CD4-positive, alpha-beta T cell (primary cell): ENCODE data around the gene ZBBX. TPM values are rescaled to one million over a fixed set of nuclear protein-coding genes. Genes with fewer than 3 reads are reported as not detected.
A peak's percentile ranks its signal among the peaks of the same experiment; 100 is the strongest.

Experiments
- ATAC-seq: fragments of 200-7000 bp; cut with Tn5 transposase; one replicate; pipeline ENCODE4 v1.10.0; 2022; ENCODE audit warnings: mild to moderate bottlenecking; ENCODE audit not compliant: poor library complexity
- CTCF ChIA-PET: fragments of 350-600 bp; sonication (Branson Sonifier 250); formaldehyde crosslinking; loops from one replicate; lab custom pipeline; 2021; ENCODE audit warnings: antibody characterized with exemption, inconsistent platforms; lab: Charles Lee
- POLR2A ChIA-PET: fragments of 350-600 bp; sonication (Branson Sonifier 250); formaldehyde crosslinking; loops from one replicate; lab custom pipeline; 2021; ENCODE audit warnings: antibody characterized with exemption, inconsistent platforms; lab: Charles Lee
- DNase-seq, 14 experiments: peaks; one replicate each; pipeline ENCODE4 v3.0.0-alpha.2; 2013 to 2020; ENCODE audit warnings: mixed read lengths in 2 of 14
- H3K27ac ChIP-seq, 2 donors: one replicate each; pipeline versions ENCODE4 v1.5.1 to v1.7.0; 2013; ENCODE audit warnings: low read length in 2 of 2, low read depth in 1 of 2, mild to moderate bottlenecking in 1 of 2
- H3K27me3 ChIP-seq, 2 experiments: 1 replicate in 1 of 2; 2 replicates in 1 of 2; pipeline versions ENCODE4 v1.6.1 to v1.7.0; 2013; ENCODE audit warnings: low read length in 2 of 2, control low read depth in 1 of 2, mild to moderate bottlenecking in 1 of 2, moderate library complexity in 1 of 2; ENCODE audit not compliant: insufficient read depth in 2 of 2, control insufficient read depth in 1 of 2
- H3K36me3 ChIP-seq: one replicate; pipeline ENCODE4 v1.6.1; 2013; ENCODE audit warnings: low read length, control low read depth; ENCODE audit not compliant: insufficient read depth
- H3K4me1 ChIP-seq: one replicate; pipeline ENCODE4 v1.6.1; 2013; ENCODE audit warnings: low read length, control low read depth; ENCODE audit not compliant: insufficient read depth
- H3K4me3 ChIP-seq: one replicate; pipeline ENCODE4 v1.5.1; 2013; ENCODE audit warnings: mild to moderate bottlenecking, low read length, moderate library complexity
- H3K9me3 ChIP-seq, 2 experiments: 1 replicate in 1 of 2; 2 replicates in 1 of 2; pipeline versions ENCODE4 v1.6.1 to v1.7.0; 2013; ENCODE audit warnings: low read length in 2 of 2, mild to moderate bottlenecking in 2 of 2, control low read depth in 1 of 2, moderate library complexity in 1 of 2; ENCODE audit not compliant: control insufficient read depth in 1 of 2, insufficient read depth in 1 of 2
- H3K27ac Mint-ChIP-seq: one replicate; pipeline ENCODE4 v1.8.0; 2020; ENCODE audit warnings: mixed read lengths
- H3K27me3 Mint-ChIP-seq: one replicate; pipeline ENCODE4 v1.8.0; 2021; ENCODE audit warnings: mixed read lengths
- H3K36me3 Mint-ChIP-seq: one replicate; pipeline ENCODE4 v1.8.0; 2021; ENCODE audit warnings: low read depth, mixed read lengths
- H3K4me1 Mint-ChIP-seq: one replicate; pipeline ENCODE4 v1.8.0; 2021; ENCODE audit warnings: low read depth, mixed read lengths
- H3K4me3 Mint-ChIP-seq: one replicate; pipeline ENCODE4 v1.8.0; 2020; ENCODE audit warnings: mild to moderate bottlenecking, mixed read lengths
- H3K9me3 Mint-ChIP-seq: one replicate; pipeline ENCODE4 v1.8.0; 2020; ENCODE audit warnings: mixed read lengths
- intact Hi-C, 2 experiments: fragments of 100-400 bp; cut with DNase I in 1 of 2; cut with micrococcal nuclease in 1 of 2; formaldehyde crosslinking; loops; one replicate each; pipeline versions ENCODE4 v1.15.1 to v1.9.0; 2023 to 2025; cut with DNase I, micrococcal nuclease
- total RNA-seq, 174 experiments: library from RNA in 2 of 174; stranded (reverse) in 2 of 174; gene quantifications; one replicate each; pipeline ENCODE4 v1.2.3 and lab custom pipeline; 2021 to 2026
- TF ChIP-seq, protein P1 (sequence below): fragments of 200-600 bp; IDR thresholded peaks from one replicate; pipeline ENCODE4 v1.8.0; 2022; ENCODE audit warnings: antibody characterized with exemption, mild to moderate bottlenecking

The ZBBX gene
- total RNA-seq, 2 experiments from 2014 or later, result not detected

GRCh38 chr3:167406876-167407492 lies 26.9 kb upstream of the ZBBX start:
- DNase-seq (peak in 2 of 14 experiments; percentile 16 to 20), ATAC-seq (no peak)
- no peaks in the 10 kb centered on the region for H3K9me3 ChIP-seq
- H3K4me1 Mint-ChIP-seq, result no peaks in the 10 kb centered on the region
- no peaks in the 10 kb centered on the region for H3K36me3 ChIP-seq
- no peaks in the 10 kb centered on the region for H3K4me1 ChIP-seq
- no peaks in the 10 kb centered on the region for H3K27me3 ChIP-seq
- TF ChIP-seq, protein P1, sequence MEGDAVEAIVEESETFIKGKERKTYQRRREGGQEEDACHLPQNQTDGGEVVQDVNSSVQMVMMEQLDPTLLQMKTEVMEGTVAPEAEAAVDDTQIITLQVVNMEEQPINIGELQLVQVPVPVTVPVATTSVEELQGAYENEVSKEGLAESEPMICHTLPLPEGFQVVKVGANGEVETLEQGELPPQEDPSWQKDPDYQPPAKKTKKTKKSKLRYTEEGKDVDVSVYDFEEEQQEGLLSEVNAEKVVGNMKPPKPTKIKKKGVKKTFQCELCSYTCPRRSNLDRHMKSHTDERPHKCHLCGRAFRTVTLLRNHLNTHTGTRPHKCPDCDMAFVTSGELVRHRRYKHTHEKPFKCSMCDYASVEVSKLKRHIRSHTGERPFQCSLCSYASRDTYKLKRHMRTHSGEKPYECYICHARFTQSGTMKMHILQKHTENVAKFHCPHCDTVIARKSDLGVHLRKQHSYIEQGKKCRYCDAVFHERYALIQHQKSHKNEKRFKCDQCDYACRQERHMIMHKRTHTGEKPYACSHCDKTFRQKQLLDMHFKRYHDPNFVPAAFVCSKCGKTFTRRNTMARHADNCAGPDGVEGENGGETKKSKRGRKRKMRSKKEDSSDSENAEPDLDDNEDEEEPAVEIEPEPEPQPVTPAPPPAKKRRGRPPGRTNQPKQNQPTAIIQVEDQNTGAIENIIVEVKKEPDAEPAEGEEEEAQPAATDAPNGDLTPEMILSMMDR, result no peak
- no peaks in the 10 kb centered on the region for H3K9me3 Mint-ChIP-seq
- H3K36me3 Mint-ChIP-seq, result no peaks in the 10 kb centered on the region
- H3K27ac ChIP-seq, result no peak overlapping the region
- no peak overlapping the region for H3K4me3 ChIP-seq
- ChIA-PET CTCF (no interaction called here), POLR2A (no interaction called here)
- H3K4me3 Mint-ChIP-seq, result no peak overlapping the region
- intact Hi-C loops, result no loop called here
- no peak overlapping the region for H3K27ac Mint-ChIP-seq
- H3K27me3 Mint-ChIP-seq, result no peaks in the 10 kb centered on the region

DNA sequence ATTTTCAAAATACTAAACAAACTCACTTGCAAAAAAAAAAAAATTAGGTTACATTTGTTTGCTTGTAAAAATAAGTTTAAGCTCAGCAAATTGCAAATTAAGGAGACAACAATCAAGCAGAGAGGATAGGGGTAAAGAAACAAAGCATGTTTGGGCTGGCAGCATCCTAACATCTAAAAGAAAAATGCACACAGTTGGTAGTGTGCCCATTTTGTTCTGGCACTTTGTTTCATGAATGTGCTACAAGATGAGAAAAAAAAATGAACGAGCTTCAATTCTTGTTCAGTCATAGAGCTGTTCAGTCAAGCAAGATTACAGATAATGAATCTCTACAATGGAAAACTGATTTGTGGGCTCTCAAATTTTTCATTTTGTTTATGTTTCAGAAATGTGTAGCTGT lies 17.7 kb upstream of the ZBBX start:
- ChIA-PET CTCF (no interaction called here), POLR2A (no interaction called here)
- DNase-seq (no peak), ATAC-seq (no peak)
- intact Hi-C loops, result no loop called here
- H3K27ac Mint-ChIP-seq, result no peak overlapping the region
- peaks cover 0 to 4% of the 10 kb centered on the region in 2 experiments for H3K27me3 ChIP-seq
- no peaks in the 10 kb centered on the region for H3K36me3 Mint-ChIP-seq
- no peaks in the 10 kb centered on the region for H3K9me3 ChIP-seq
- no peaks in the 10 kb centered on the region for H3K36me3 ChIP-seq
- H3K9me3 Mint-ChIP-seq, result no peaks in the 10 kb centered on the region
- TF ChIP-seq, protein P1, result no peak
- H3K27me3 Mint-ChIP-seq, result peaks cover 19% of the 10 kb centered on the region
- H3K4me3 ChIP-seq, result no peak overlapping the region
- H3K4me1 Mint-ChIP-seq, result no peaks in the 10 kb centered on the region
- H3K4me1 ChIP-seq, result no peaks in the 10 kb centered on the region
- no peak overlapping the region for H3K27ac ChIP-seq
- no peak overlapping the region for H3K4me3 Mint-ChIP-seq

- Histone ChIP-seq H3K36me3 (no peaks in the 10 kb centered on the region), H3K4me1 (no peaks in the 10 kb centered on the region), H3K27ac (no peak overlapping the region), H3K4me3 (no peak overlapping the region), H3K27me3 (no peaks in the 10 kb centered on the region), H3K9me3 (no peaks in the 10 kb centered on the region)
- TF ChIP-seq, protein P1, result no peak
- no peaks in the 10 kb centered on the region for H3K9me3 Mint-ChIP-seq
- POLR2A ChIA-PET, result no interaction called here
- no peaks in the 10 kb centered on the region for H3K4me1 Mint-ChIP-seq
- no peak overlapping the region for H3K27ac Mint-ChIP-seq
- intact Hi-C loops, result no loop called here
- no peaks in the 10 kb centered on the region for H3K36me3 Mint-ChIP-seq
- H3K4me3 Mint-ChIP-seq, result no peak overlapping the region
- no peak for DNase-seq
- CTCF ChIA-PET, result no interaction called here
- no peak for ATAC-seq
- peaks cover 24% of the 10 kb centered on the region for H3K27me3 Mint-ChIP-seq
Measured at GRCh38 chr3:167396075-167396474, 16.0 kb upstream of the ZBBX start.
